GM19193 (cell line): ENCODE results near the gene PRKCD.

Experiments used
- POLR2A ChIP-seq: IDR thresholded peaks from 4 replicates; pipeline ENCODE4 v1.6.1; 2011; ENCODE audit not compliant: insufficient read depth, insufficient read length; ENCODE audit errors: extremely low read depth

The PRKCD gene

DNA sequence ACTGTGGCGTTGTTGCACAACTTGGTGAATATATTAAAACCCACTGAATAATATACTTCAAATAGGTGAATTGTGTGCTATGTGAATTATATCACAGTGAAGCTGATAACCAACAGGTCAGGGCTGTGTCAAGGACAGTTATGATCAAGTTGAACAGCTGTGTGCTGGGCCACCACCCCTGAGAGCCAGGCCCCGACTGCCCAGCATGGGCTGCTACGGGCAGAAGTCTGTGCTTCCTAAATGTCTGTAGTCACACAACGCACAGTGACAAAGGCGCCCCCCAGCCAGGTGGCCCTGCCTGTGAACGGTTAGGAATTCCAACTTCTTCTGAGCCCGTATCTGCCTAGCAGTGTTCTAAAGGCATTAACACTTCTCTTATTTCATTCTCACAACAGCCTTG is 62.0 kb downstream of the PRKCD start:
- TF ChIP-seq POLR2A = no peak

DNA sequence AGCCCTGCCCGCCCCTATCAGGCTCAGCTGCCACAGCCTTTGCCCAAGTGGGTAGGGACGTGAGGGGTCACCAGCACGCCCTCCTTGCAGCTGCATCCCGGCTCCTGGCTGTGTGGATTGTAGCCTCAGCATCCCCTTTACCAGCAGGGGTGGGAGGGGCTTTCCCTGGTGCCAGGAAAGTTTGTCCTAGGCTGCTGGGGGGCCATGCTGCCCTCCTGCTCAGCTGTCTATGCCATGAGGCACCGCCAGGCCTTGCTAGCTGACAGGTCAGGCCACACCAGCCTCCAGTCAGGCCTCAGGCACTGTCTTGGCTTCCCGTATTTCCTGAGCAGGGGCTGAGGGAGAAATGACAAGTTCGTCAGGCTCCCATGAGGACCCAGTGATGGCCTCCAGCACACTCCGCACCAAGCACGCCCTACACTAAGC is 62.5 kb downstream of the PRKCD start:
- TF ChIP-seq POLR2A = no peak

DNA sequence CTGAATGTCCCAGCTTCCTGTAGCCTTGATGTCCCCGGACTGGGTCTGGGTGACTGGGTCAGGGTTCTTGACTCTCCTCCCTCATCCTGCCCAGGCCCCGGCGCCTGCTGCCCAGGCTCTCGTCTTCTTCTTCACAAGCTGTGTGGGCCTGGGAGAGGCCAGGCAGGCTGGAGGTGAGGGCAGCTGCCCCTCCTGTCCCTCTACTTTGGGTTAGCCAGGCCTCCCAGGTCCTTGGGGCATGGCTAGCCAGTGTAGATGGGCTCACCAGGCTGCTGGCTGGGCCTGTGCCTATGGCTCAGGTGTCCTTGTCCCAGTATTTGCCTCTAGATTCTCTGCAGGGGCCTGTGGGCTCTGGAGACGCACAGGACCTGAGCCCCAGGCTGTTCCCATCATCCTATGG is 63.0 kb downstream of the PRKCD start:
- TF ChIP-seq POLR2A = no peak

DNA sequence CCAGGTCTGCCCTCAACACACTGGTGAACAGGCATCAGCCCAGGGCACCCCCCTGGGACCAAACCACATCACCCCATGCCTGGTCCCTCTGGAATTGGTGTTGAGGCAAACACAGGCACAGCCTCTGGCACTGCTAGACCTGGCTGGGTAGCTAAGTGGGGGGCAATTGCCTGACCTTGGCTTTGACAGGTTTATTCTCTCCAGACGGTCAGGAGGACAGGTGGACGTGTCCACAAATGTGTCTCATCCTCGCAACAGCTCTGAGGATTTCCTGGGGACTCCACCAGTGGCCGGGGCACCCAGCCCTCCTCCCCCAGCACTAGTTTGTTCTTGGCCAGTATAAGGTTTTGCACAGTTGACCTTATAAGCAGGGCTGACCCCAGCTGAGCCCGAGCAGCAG is 63.5 kb downstream of the PRKCD start:
- no peak for TF ChIP-seq POLR2A

DNA sequence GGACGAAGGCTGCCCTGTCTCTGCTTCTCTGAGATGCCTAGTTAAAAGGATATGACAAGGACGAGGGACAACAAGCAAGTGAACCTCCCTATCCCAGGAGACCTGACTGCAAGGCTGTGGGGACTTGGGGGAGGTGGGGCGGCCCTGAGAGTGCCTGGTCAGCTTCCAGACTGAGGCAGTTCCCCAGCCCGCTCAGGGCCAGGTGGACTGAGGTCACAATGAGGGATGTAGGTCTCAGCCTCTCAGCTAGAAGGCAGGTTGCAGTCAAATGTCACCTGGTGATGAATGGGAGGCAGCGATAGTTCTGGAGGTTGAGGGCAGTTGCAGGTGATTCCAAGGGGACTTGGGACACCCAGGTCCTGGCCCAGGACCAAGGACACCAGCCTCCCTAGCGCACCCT is 64.2 kb downstream of the PRKCD start:
- no peak for TF ChIP-seq POLR2A

DNA sequence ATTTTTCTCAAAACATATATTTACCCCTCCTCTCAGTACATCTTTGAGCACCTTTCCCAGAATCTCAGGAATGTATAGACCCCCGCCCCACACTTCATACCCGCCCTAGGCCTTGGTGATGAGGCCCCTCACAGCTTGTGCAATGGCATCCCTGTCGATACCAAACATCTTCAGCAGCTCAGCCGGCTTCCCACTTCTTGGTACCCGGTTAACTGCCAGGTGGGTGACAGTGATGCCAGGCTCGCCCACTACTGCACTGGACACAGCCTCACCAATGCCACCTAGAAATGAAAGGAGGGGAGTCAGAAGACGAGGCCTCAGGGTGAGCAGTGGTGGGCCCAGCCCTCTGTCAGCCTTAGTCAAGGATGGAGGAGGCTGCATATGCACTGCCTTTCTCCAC is 64.6 kb downstream of the PRKCD start:
- TF ChIP-seq POLR2A = no peak

DNA sequence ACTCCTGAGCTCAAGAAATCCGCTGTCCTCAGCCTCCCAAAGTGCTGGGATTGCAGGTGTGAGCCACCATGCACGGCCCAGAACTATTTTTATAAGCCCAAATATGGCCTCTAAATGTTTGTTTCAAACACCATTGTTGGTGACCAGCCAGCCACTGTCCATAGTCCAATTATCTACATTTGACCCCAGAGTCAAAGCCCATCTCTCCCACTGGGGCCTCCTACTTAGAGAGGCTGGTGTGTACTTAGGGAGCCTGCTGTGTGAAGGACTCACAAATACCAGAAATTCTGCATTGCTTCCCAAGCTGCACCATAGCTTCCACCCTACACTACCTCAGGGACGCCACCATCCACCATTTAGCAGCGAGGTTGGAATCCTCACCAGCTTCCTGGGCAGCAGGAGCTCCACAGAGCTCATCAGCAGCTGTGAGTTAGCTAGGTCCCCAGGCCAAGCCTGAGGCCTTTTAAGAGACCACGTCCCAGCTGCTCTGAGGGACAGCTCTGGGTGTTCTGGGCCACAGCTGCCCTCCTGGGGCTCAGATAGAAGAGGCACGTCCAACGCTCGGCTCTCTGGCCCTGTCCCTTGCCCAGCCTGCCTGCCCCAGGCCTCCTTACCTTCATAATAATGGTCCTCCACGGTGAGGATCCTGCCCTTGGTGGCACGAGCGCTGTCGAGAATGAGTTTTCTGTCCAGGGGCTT is 65.3 kb downstream of the PRKCD start:
- no peak for TF ChIP-seq POLR2A

DNA sequence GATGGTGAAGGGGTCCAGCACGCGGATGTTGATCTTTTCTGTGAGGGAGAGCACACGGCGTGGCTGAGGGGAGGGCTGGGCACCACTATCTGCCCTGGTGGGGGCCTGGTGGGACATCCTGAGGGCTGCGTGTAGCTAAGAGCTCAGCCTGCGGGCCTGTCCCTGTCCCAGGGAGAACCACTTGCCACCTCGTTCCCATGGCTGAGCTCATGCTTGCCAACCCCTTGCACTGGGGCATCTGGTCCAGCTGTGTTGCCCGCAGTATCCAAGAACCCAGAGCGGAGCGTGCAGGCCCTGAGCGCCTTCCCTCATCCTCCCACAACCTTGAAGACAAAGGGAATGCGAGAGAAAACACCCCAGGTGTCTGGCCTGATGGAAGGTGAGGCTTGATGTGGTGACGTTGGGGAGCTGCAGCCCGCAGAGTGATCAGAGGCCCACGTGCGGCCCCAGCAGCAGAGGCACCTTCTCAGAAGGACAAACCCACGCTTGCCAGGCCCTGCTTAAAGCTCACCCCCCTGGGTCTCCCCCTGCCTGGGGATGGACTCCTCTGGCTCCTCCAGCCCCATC is 65.9 kb downstream of the PRKCD start:
- no peak for TF ChIP-seq POLR2A

DNA sequence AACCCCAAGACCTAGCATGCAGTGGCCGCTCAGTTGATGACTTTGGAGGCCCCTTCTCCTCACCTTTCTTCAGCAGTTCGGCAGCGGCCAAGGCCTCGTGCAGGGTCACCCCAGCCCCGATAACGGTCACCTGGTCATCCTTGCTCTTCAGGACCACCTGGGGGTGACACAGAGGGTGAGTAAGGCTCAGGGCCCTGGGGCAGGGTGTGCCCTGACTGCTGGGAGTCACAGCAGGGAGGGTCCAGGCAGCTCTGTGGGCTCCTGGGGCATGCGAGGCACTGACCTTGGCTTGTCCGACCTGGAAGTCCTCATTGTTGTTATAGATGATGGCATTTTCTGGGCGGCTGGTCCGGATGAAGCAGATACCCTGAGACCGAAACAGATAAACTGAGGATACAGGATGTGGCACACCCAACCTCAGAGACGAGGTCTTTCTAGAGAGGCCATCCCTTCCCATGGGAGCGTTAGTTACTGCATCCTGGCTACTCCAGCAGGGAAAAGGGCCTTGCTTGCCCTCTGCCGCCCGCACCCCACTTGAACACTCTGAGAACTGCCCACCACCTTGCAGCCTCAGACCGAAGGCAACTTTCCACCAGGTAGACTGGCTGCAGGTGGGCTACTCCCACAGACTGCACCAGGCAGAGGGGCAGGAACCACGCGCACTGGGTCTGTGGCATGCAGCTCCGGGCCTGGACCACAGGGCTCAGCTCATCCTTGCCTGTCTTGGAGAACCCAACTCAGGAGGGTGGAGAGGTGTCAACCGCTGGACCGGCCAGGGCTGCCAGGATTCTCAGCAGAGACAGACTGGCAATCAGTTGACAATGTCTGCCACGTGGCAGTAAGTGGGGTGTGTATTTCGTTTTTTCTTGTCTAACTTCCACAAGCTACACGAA is 67.2 kb downstream of the PRKCD start:
- no peak for TF ChIP-seq POLR2A

DNA sequence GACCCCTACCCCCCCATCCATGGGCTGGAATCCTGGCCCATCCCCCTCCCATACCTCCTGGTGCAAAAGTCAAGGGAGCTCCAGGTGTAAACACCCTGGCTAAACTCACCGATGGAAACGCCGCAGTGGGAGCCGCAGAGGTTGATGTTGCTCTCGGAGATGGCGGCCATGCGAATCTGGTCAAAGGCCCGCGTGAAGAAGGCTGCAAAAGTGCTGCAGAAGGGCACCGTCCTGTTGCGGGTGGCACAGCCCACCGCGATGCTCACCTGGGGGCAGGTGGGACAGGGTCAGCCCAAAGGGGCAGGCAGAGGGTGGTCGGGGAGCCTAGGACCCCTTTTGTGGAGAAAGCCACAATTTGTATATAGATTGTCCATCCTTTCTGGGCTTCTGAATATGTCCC is 68.2 kb downstream of the PRKCD start:
- TF ChIP-seq POLR2A = no peak

DNA sequence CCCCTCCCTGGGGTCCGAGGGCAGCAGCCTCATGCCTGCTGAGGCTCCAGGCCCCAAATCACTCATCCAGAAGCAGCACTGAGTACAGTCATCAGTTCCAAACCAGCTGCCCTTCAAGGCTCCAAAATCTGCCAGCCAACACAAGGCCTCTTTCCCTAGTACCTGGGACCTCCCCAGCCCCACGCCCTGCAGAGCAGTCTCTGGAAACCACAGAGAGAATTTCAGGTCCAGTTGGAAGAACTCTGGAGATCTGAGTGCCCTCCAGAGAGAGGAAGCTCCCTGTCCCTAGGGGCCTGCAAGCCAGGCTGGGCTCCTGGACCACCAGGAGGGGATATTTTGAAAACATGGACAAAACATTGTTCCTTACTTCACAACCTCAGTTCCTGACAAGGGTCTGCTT is 68.6 kb downstream of the PRKCD start:
- TF ChIP-seq POLR2A = no peak

DNA sequence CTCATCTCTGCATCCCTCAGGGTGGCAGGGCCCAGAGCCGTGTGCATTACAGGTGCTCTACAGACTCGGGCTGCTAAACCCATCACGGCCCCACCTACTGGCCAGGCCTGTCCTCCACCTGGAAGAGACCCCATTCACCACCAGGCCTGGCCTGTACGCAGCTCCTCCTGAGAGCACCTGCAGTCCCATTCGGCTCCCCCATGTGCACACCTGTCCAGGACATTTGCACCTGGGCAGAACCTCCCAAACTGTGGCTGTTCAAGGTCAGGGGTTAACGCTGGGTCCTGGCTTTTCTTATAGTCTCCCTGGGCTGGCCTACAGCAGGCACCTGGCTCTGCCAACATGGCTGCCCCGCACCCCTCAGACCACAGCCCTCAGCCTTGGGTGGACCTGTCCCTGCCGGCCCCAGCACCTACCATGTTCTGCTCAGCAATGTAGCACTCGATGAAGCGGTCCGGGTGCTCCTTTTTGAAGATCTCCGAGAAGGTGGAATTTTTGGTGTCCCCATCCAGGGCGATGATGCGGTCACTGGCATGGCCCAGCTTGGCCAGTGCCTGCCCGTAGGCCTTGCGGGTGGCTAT is 69.1 kb downstream of the PRKCD start:
- TF ChIP-seq POLR2A = no peak

DNA sequence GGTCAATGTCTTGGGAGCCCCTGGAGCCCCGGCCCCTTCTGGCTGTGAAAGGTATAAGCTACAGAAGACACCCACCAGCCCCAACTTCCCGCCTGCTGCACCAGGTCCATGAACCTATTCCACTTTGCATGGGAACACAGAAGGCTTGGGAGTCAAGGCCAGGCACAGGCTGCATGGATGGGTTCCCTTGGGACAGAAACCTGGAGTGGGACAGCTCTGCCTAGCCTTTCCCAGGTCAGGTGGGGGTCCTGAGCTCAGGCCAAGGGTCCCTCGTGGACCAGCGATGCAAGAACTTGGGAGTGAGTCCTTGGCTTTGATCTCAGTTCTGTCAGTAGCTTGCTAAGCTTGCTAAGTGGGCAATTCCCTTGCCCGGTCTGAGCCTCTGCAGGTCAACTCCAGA is 69.8 kb downstream of the PRKCD start:
- TF ChIP-seq POLR2A = no peak

DNA sequence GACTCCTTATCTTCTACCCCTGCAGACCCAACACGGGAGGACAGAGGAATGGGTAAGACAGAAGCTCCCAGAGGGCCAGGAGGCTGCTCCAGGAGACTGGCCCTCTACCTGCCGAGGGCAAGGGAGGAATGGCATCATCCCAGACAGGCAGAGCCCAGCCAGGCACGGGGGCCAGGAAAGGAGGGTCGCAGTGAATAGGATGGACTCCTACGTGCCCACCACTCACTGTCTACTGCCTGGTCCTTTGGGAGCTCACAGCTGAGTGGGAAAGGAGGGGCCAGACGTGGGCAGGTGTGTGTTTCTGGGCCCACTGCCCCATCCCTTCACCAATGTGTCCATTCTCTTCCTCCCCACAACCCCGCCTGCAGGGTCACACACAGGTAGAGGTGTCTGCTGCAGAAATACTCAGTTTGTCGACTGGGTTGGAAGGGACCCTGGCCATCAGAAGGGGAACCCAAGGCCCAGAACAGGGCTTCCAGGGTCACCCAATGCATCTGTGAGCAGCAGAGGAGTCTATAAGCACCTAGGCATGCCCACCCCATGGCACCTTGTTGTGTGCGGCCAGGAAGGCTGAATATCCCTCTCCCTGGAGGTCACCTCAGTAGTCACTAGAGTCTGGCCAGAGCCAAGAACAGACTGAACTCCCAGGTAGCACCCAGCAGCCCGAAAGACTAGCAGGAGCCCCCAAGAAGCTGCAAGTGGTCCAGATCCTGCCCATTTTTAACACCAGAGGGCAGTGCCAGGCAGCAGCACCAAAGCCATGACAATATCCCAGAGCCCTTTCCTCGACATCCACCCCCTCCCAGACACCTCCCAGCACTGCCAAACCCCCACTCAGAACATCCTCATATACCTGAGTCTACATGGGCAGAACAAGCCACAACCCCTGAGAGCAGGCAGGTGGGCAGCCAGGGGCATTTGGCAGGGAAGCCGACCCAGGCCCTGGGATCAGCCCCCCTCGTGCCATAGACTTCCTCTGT is 70.8 kb downstream of the PRKCD start:
- TF ChIP-seq POLR2A = no peak
